GM21367 (cell line): ENCODE measurements around the gene BMX.

ENCODE experiments used
- ATAC-seq: cut with Tn5 transposase; IDR thresholded peaks from one replicate; pipeline ENCODE4 v1.9.1; 2021; ENCODE audit not compliant: unreplicated experiment

The BMX gene

GRCh38 chrX:15567886-15568616, 67.4 kb downstream of the BMX start:
- ATAC-seq, result no peak

GRCh38 chrX:15570145-15570544, 69.5 kb downstream of the BMX start:
- no peak for ATAC-seq

GRCh38 chrX:15574017-15574416, 73.4 kb downstream of the BMX start:
- ATAC-seq, result no peak

- ATAC-seq, result no peak
These were observed 75.4 kb downstream of the BMX start for GRCh38 chrX:15576019-15576418.

GRCh38 chrX:15579778-15580747, 79.5 kb downstream of the BMX start:
- ATAC-seq, result no peak

GRCh38 chrX:15594371-15594770, 93.8 kb downstream of the BMX start:
- no peak for ATAC-seq

- ATAC-seq, result no peak
These were observed 97.4 kb downstream of the BMX start for GRCh38 chrX:15598026-15598425.

GRCh38 chrX:15599461-15599860, 98.9 kb downstream of the BMX start:
- ATAC-seq, result no peak

GRCh38 chrX:15600049-15600448, 99.4 kb downstream of the BMX start:
- no peak for ATAC-seq

- ATAC-seq, result no peak
These were observed 100.1 kb downstream of the BMX start, which contains the start of gene ACE2 for GRCh38 chrX:15600745-15601144. Gene ACE2 (minus strand): TSS chrX:15600960. CDS start chrX:15600911, 49 bp downstream.

- no peak for ATAC-seq
These were observed 101.3 kb downstream of the BMX start for GRCh38 chrX:15601932-15602331.

GRCh38 chrX:15602761-15603160, 102.2 kb downstream of the BMX start:
- ATAC-seq, result no peak

- ATAC-seq, result no peak
These were observed 104.6 kb downstream of the BMX start for GRCh38 chrX:15605226-15605625.
